Skin of body (tissue), 2 donors: ENCODE measurements around the gene CD200. TPM values are rescaled to one million over a fixed set of nuclear protein-coding genes. Genes with fewer than 3 reads are reported as not detected.

ENCODE experiments used
- DNase-seq: peaks from one replicate; lab custom pipeline; 2025; lab: John Stamatoyannopoulos, UW
- total RNA-seq: library from RNA; depleted of rRNA; stranded (reverse); fragments of >200 nt; gene quantifications from one replicate; pipeline ENCODE4 v1.2.3, GENCODE V29; 2014

Gene CD200
- 12.2 TPM for total RNA-seq

GRCh38 chr3:112333002-112333380 is at the start of gene CD200:
Gene CD200 (plus strand): TSS chr3:112333156. CDS start chr3:112333213, 57 bp downstream.
- no peak for DNase-seq

- DNase-seq = no peak
These were observed 43.9 kb upstream of the CD200 start for GRCh38 chr3:112289011-112289410.

- peak; percentile 81 for DNase-seq
These were observed 39.3 kb upstream of the CD200 start, which contains the start of gene SLC9C1 for GRCh38 chr3:112293368-112294321. Gene SLC9C1 (minus strand): TSS chr3:112294216. CDS start chr3:112286791, 7,425 bp downstream.

GRCh38 chr3:112297714-112298113 is 35.2 kb upstream of the CD200 start:
- DNase-seq = no peak

GRCh38 chr3:112298781-112299180 is 34.2 kb upstream of the CD200 start:
- no peak for DNase-seq

- no peak for DNase-seq
These were observed 30.7 kb upstream of the CD200 start for GRCh38 chr3:112302150-112302830.

GRCh38 chr3:112302881-112303763 is 29.8 kb upstream of the CD200 start:
- peak; percentile 15 for DNase-seq

GRCh38 chr3:112303764-112304325 is 29.1 kb upstream of the CD200 start:
- DNase-seq = peak; percentile 29

- DNase-seq = no peak
These were observed 28.3 kb upstream of the CD200 start for GRCh38 chr3:112304611-112305010.

- DNase-seq = no peak
These were observed 26.1 kb upstream of the CD200 start for GRCh38 chr3:112306825-112307224.

GRCh38 chr3:112307557-112307956 is 25.4 kb upstream of the CD200 start:
- DNase-seq = no peak

GRCh38 chr3:112308151-112308911 is 24.6 kb upstream of the CD200 start:
- peak; percentile 16 for DNase-seq

GRCh38 chr3:112314649-112315048 is 18.3 kb upstream of the CD200 start:
- DNase-seq = no peak

GRCh38 chr3:112315791-112316190 is 17.2 kb upstream of the CD200 start:
- no peak for DNase-seq

- peak; percentile 4 for DNase-seq
These were observed 13.3 kb upstream of the CD200 start for GRCh38 chr3:112319516-112320276.

GRCh38 chr3:112320691-112321090 is 12.3 kb upstream of the CD200 start:
- DNase-seq = no peak

GRCh38 chr3:112321867-112322652 is 10.9 kb upstream of the CD200 start:
- no peak for DNase-seq

GRCh38 chr3:112327371-112327951 is 5.5 kb upstream of the CD200 start:
- peak; percentile 69 for DNase-seq
